ENCODE results near the gene BRCA1.
A peak's percentile ranks its signal among the peaks of the same experiment; 100 is the strongest.

The BRCA1 gene

GRCh38 chr17:43024407-43025289 lies 100.5 kb downstream of the BRCA1 start, which contains the start of gene RND2:
TSS of gene RND2 (plus strand) at chr17:43025231. CDS start at chr17:43025348, 117 bp downstream.
- peak; percentile 82 to 93 for DNase-seq

DNA sequence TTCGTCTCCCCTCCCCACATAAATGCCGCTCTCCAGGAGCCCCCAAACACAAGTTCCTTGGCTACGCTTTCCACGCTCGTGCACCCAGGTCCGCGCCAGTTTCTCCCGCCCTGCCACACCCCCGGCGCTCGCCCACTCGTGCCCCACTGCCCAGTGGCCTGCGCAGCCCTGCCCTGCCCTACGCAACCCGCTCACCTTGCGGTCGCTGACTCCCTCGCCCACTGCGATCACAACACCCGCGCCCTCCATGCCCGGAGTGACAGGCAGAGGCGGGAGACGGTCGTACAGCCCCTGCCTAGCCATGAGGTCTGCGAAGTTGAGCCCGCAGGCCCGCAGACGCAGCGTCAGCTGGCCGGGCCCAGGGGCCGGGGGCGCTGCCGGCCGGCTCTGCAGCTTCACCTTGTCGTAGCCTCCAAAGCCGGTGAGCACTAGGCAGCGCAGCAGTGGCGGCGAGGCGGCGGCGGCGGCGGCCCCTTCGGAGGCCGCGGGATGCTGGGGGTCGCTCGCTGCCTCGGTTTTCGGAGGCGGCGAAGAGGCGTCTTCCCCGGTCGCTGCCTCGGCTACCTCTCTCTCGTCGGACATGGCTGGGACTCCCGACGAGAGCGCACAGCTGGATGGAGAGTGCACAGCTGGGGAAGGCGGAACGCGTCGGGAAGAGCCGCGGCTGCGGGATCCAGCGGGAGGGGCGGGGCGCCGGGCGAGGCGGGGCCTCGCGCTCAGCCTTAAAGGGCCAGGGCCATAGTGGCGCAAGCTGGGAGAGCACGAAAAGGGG lies 103.2 kb downstream of the BRCA1 start, which contains the start of gene VAT1:
Gene VAT1, minus strand, starts transcription at position 645 of the 772 bp plus-strand sequence. Its CDS starts 63 bp downstream, at position 582.
- DNase-seq, result peak; percentile 68 to 79

DNA sequence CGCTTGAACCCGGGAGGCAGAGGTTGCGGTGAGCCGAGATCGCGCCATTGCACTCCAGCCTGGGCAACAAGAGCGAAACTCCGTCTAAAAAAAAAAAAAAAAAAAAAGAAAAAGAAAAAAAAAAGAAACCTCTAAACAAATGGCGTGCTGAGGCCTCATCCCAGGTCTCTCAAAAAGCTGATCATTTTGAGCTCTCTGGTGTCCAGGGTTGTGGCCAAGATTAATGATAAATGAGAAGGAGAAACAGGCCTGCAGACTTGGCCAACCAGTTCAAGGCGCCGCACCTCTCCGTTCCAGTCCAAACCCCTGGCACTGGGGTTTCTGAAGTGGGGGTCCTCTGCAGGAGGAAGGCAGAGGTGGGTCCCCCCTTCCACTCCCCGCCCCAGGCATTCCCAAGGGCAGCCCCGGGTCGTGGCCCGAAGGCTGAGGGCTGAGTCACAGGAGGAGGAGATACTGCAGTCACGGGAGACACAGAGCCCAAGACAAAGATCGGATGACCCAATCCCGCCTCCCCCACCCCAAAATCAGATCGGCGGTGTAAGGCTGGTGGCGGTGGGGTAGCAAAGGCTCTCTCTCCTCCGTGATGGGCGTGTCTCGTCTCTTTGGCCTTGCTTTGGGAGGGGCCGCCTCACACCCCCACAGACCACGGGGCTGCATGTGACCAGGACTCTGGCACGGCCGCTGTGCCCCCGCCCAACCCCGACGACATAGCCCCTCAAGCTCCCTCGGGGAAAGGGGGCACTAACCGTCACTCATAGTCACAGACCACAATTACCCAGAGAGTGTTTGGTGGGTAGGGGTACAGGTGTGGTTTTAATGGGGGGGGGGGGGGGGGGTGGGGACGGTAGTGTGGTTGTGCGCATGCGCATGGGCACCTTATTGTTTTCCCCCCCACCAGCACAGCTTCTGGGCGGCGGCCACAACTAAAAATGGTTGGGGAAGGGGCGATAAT lies 104.1 kb downstream of the BRCA1 start:
- DNase-seq, result peak in 1 of 2 donors; percentile 27

GRCh38 chr17:43020030-43020621 lies 105.0 kb downstream of the BRCA1 start:
- no peak for DNase-seq

GRCh38 chr17:43019418-43019817 lies 105.7 kb downstream of the BRCA1 start:
- no peak for DNase-seq

GRCh38 chr17:43018932-43019331 lies 106.2 kb downstream of the BRCA1 start:
- DNase-seq, result no peak

DNA sequence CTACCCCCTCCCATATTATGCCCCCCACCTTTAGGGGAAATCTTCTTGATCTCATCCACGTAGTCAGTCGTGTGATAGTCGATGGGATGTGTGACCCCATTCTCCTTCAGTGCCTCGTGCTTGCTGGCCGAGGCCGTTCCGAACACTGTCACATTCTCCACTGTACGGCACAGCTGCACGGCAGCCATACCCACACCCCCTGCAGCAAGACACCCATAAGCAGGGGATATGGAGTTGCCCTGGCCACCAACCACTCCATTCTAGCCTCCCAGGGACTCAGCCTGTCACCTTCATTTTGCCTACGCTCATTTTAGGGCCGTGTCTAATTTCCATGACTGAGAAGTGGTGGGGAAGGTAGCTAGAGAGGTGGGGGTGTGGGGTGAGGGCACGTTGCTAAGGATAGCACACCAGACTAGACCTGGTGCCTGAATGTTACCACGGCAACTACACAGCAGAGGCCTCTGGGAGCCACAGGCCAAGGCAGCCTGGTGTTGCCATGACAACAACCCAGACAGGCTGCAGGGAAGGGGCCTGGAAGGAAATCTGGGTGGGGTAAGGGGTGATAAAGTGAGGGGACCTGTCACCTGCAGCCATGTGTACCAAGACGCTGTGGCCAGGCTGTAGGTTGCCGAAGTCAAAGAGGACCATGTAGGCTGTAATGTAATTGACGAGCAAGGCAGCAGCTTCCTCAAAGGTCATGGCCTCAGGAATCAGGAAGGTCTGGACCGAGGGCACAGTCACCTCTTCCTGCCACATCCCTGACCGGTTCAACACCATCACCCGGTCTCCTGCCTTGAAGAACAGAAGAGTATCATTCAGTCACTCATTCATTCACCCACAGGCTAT lies 106.9 kb downstream of the BRCA1 start:
- DNase-seq, result no peak

DNA sequence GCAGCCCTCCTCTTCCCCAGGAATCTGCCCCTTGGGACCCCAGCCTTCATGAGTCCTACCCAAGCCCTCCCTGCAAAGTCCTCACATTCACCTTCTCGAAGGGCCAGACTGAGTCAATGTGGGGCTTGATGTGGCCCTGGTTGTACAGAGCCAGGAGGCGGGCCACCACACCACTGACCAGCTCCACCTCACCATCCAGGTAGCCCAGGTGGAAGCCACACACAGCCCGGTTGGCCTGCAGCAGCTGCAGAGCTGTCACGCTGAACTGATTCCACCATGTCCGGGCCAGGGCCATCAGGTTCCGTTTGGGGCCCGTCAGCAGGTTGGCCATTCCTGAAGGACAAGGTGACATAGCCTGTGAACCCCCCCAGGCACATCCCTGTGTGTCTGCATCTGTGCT lies 108.9 kb downstream of the BRCA1 start:
- no peak for DNase-seq

DNA sequence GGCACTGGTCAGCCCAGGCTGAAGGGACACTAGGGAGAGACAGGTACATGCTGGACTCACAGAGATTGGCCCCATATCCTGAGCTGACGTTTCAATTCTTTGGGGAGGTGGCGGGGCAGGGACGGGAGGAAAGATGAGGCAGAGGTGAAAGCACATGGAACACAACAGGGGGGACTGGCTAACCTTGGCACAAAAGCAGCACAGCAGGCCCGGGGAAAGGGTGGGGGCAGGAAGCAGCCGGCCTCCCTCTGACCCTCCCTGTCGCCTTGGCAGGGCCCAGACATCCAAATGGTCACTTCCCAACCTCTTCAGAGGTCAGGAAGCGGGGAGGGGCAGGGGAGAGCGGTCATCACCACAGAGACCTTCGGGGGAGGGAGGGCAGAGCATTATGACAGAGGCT lies 109.6 kb downstream of the BRCA1 start:
- no peak for DNase-seq

GRCh38 chr17:43014649-43015542 lies 110.3 kb downstream of the BRCA1 start:
- DNase-seq, result no peak

- no peak for DNase-seq
Observed at GRCh38 chr17:43014020-43014648, 111.0 kb downstream of the BRCA1 start.

- DNase-seq, result no peak
Observed at GRCh38 chr17:43013296-43013695, 111.9 kb downstream of the BRCA1 start.

DNA sequence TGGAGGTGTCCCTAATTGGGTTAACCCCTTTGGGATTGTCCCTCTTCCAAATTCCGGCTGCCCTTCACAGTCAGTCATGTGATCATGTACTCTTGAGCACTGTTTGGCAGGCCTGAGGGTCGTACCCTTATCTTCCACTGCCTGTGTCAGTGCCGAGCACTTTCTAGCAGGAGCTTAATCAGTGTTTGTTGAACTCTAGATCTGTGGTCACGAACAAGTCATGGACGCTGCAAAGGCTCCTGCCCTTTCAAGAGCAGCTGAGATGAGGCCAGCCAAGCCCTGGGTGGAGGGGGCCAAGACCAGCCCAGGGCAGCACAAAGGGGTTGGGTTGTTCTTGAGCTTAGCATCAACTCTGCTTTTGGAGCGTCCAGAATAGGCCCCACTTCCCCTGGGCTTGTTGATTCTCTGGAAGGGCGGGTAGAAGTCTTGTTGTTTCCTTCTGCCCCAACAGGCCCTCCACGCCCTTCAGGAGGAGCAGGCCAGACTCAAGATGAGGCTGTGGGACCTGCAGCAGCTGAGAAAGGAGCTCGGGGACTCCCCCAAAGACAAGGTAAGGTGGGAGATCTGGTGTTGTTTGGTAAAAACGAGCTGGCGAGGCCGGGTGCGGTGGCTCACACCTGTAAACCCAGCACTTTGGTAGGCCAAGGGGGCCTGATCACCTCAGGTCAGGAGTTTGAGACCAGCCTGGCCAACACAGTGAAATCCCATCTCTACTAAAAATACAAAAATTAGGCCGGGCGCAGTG lies 113.3 kb downstream of the BRCA1 start:
- DNase-seq, result no peak

DNA sequence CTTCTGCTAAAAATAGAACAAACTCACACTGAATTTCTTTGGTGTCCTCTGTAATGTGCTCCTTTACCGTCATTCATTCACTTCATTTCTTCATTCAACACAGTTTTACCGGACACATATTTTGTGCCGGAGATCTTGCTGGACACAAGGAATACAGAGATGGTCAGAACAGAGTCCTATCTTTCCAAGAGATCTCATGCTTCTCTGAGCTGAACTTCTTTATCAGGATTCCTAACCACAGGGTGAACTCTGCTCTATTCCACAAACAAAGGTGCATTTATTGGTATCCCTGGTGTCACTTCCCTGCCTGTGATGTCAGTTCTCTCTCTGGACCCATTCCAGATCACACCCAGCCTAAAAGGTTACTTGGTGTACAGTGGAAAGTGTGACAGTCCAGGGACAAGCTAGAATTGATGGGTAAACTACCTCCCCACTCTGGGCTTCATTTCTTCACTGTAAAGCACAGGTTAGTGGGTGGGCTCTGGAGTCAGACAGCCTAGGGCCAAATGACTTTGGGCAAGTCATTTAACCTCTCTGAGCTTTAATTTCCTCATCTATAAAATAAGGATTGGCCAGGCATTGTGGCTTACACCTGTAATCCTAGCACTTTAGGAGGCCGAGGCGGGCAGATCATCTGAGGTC lies 114.4 kb downstream of the BRCA1 start:
- DNase-seq, result no peak

- DNase-seq, result peak; percentile 58 to 70
Observed at GRCh38 chr17:43006639-43007551, 118.3 kb downstream of the BRCA1 start, which contains the start of gene IFI35. TSS of gene IFI35 (plus strand) at chr17:43006784. CDS start at chr17:43006948, 164 bp downstream.

GRCh38 chr17:43003542-43004172 lies 121.5 kb downstream of the BRCA1 start:
- DNase-seq, result no peak

Data from hippocampal formation (tissue), 2 donors.